K562 (cell line): Measurements from ENCODE around the gene APC2. TPM values are rescaled to one million over a fixed set of nuclear protein-coding genes. Genes with fewer than 3 reads are reported as not detected.

ENCODE experiments used
- ATAC-seq: fragments of 200-7000 bp; cut with Tn5 transposase; 3 replicates; pipeline ENCODE4 v1.9.1; 2020; ENCODE audit warnings: moderate library complexity
- BruUV-seq: library from RNA; stranded (reverse); fragments of 400-500 nt; replicated peaks from 2 replicates; lab custom pipeline; 2021; lab: Mats Ljungman, UMichigan
- CTCF ChIA-PET: fragments of 300-600 bp; formaldehyde crosslinking; extraction: SDS; loops from one replicate; lab custom pipeline; 2021; ENCODE audit warnings: low intra/inter-chr PET ratio; lab: Yijun Ruan, JAX
- POLR2A ChIA-PET: fragments of 300-600, 350-650 bp; sonication (Branson Sonifier 250); formaldehyde crosslinking; extraction: SDS; loops from one replicate; lab custom pipeline; 2021; ENCODE audit warnings: antibody characterized with exemption, inconsistent platforms; lab: Yijun Ruan, JAX
- DNase-seq, 4 experiments: peaks; one replicate each; pipeline versions ENCODE4 v3.0.0 to v3.0.0-alpha.2; 2011 to 2018; ENCODE audit warnings: low spot score in 3 of 4, mixed read lengths in 3 of 4; ENCODE audit errors: extremely low read depth in 1 of 4
- FAIRE-seq: peaks from 2 replicates; lab custom pipeline; 2011; peaks lifted over from hg19 to GRCh38; lab: Jason Lieb, UNC
- H2AFZ ChIP-seq: 2 replicates; pipeline ENCODE4 v1.6.0; 2011; ENCODE audit warnings: low read depth, low read length, control low read depth, inconsistent platforms
- H3K27ac ChIP-seq: fragments of 200-600 bp; 3 replicates; pipeline ENCODE4 v1.8.0; 2011; ENCODE audit warnings: low read depth, mild to moderate bottlenecking, control low read depth, inconsistent platforms, low read length, moderate library complexity, mixed read lengths; ENCODE audit errors: extremely low read depth
- H3K27me3 ChIP-seq, 2 experiments: fragments of 300-600 bp in 1 of 2; 2 replicates in 1 of 2; 3 replicates in 1 of 2; pipeline versions ENCODE4 v1.6.0 to v1.8.0; 2011; ENCODE audit warnings: inconsistent platforms in 2 of 2, low read length in 2 of 2, mild to moderate bottlenecking in 1 of 2, mixed read lengths in 1 of 2, moderate library complexity in 1 of 2; ENCODE audit not compliant: control insufficient read depth in 2 of 2, insufficient read depth in 2 of 2
- H3K36me3 ChIP-seq: fragments of 300-600 bp; 3 replicates; pipeline ENCODE4 v1.8.0; 2011; ENCODE audit warnings: mild to moderate bottlenecking, low read length, inconsistent platforms; ENCODE audit not compliant: control insufficient read depth, insufficient read depth
- H3K4me1 ChIP-seq, 2 experiments: fragments of 200-600 bp in 1 of 2; replicated peaks in 1 of 2; 2 replicates in 1 of 2; 3 replicates in 1 of 2; pipeline versions ENCODE4 v1.5.1 to v1.8.0; 2011; ENCODE audit warnings: inconsistent platforms in 2 of 2, low read length in 2 of 2, mild to moderate bottlenecking in 1 of 2, mixed read lengths in 1 of 2, moderate library complexity in 1 of 2; ENCODE audit not compliant: control insufficient read depth in 2 of 2, insufficient read depth in 2 of 2
- H3K4me2 ChIP-seq: 2 replicates; pipeline ENCODE4 v1.6.1; 2011; ENCODE audit warnings: low read length, control low read depth, inconsistent platforms, mixed read lengths; ENCODE audit not compliant: insufficient read depth
- H3K4me3 ChIP-seq: fragments of 200-600 bp; sonication (generic), shearing (Covaris generic); 2 replicates; pipeline ENCODE4 v1.5.1; 2016; ENCODE audit warnings: control low read depth, inconsistent platforms
- H3K79me2 ChIP-seq: fragments of 200-600 bp; 3 replicates; pipeline ENCODE4 v1.8.0; 2011; ENCODE audit warnings: low read length, inconsistent platforms; ENCODE audit not compliant: control insufficient read depth, insufficient read depth
- H3K9ac ChIP-seq, 2 experiments: 2 replicates each; pipeline versions ENCODE4 v1.6.0 to v1.6.1; 2011; ENCODE audit warnings: low read depth in 2 of 2, low read length in 2 of 2, control low read depth in 1 of 2, inconsistent platforms in 1 of 2, mild to moderate bottlenecking in 1 of 2, mixed read lengths in 1 of 2; ENCODE audit not compliant: insufficient read depth in 1 of 2
- H3K9me1 ChIP-seq: one replicate; pipeline ENCODE4 v1.6.0; 2011; ENCODE audit warnings: inconsistent platforms, mild to moderate bottlenecking, low read length, moderate library complexity; ENCODE audit not compliant: control insufficient read depth, insufficient read depth
- H3K9me3 ChIP-seq: replicated peaks from 2 replicates; pipeline ENCODE4 v1.5.1; 2011; ENCODE audit warnings: low read depth, low read length, inconsistent platforms; ENCODE audit not compliant: control insufficient read depth, insufficient read depth
- H4K20me1 ChIP-seq: replicated peaks from 2 replicates; pipeline ENCODE4 v1.6.1; 2011; ENCODE audit warnings: low read length, inconsistent platforms, mixed read lengths; ENCODE audit not compliant: control insufficient read depth, insufficient read depth
- BCL6 ChIP-seq: fragments of 250-450 bp; sonication (Bioruptor Pico); IDR thresholded peaks from 2 replicates; pipeline ENCODE4 v1.4.0; 2020
- ESRRA ChIP-seq: fragments of 450-650 bp; IDR thresholded peaks from 2 replicates; pipeline ENCODE4 v1.6.1; 2014; ENCODE audit warnings: low read depth, mild to moderate bottlenecking, moderate library complexity, borderline replicate concordance
- KAT2B ChIP-seq: IDR thresholded peaks from one replicate; pipeline ENCODE4 v1.6.1; 2012; ENCODE audit warnings: low read depth, mild to moderate bottlenecking, control low read depth, inconsistent platforms, low read length, moderate library complexity
- PCBP2 ChIP-seq: fragments of 200-400 bp; formaldehyde crosslinking; IDR thresholded peaks from 2 replicates; pipeline ENCODE4 v1.6.1; 2018; ENCODE audit warnings: low read length, low read depth, mild to moderate bottlenecking, moderate library complexity; ENCODE audit not compliant: poor library complexity, severe bottlenecking
- POLR3A ChIP-seq: IDR thresholded peaks from 2 replicates; pipeline ENCODE4 v1.6.1; 2011; ENCODE audit warnings: borderline replicate concordance, mild to moderate bottlenecking, moderate library complexity; ENCODE audit not compliant: insufficient read length, insufficient read depth; ENCODE audit errors: extremely low read depth
- PRDM10 ChIP-seq: fragments of 450-650 bp; IDR thresholded peaks from 2 replicates; pipeline ENCODE4 v1.6.1; 2018; ENCODE audit not compliant: partially characterized antibody
- RAD21 ChIP-seq, 2 experiments: fragments of 250-450 bp in 1 of 2; fragments of 450-650 bp in 1 of 2; sonication (Bioruptor Pico) in 1 of 2; formaldehyde crosslinking in 1 of 2; IDR thresholded peaks in 1 of 2; conservative IDR thresholded peaks in 1 of 2; 2 replicates each; pipeline versions ENCODE4 v1.4.0 to v1.8.0; 2020 to 2022; ENCODE audit warnings: mild to moderate bottlenecking in 2 of 2, moderate library complexity in 1 of 2
- SLC30A9 ChIP-seq: fragments of 250-450 bp; sonication (Bioruptor Pico); IDR thresholded peaks from 2 replicates; pipeline ENCODE4 v1.8.0; 2022; ENCODE audit warnings: mild to moderate bottlenecking, moderate library complexity
- SMAD4 ChIP-seq: fragments of 250-450 bp; sonication (Bioruptor Pico); conservative IDR thresholded peaks from 2 replicates; pipeline ENCODE4 v1.8.0; 2021; ENCODE audit warnings: inconsistent platforms, mild to moderate bottlenecking, moderate library complexity
- SMARCB1 ChIP-seq: IDR thresholded peaks from 2 replicates; pipeline ENCODE4 v1.6.1; 2011; ENCODE audit warnings: improper control_type of control experiment, low read depth; ENCODE audit not compliant: insufficient read length
- SOX6 ChIP-seq: fragments of 450-650 bp; IDR thresholded peaks from 2 replicates; pipeline ENCODE4 v1.6.1; 2014; ENCODE audit warnings: mild to moderate bottlenecking
- STAG1 ChIP-seq: sonication (generic); formaldehyde crosslinking; IDR thresholded peaks from 2 replicates; pipeline ENCODE4 v1.5.0; 2020; ENCODE audit warnings: missing genetic modification reagents, borderline replicate concordance
- TBP ChIP-seq: optimal IDR thresholded peaks from 2 replicates; pipeline ENCODE3; 2011; ENCODE audit warnings: low read depth, low read length, improper control_type of control experiment
- ZNF140 ChIP-seq: fragments of 250-450 bp; sonication (Bioruptor Pico); IDR thresholded peaks from 2 replicates; pipeline ENCODE4 v1.8.0; 2021; ENCODE audit warnings: moderate library complexity, mild to moderate bottlenecking, inconsistent platforms
- WGBS: fragments of 100-300 bp; shearing (Covaris generic); methylation state at CpG from one replicate; pipeline ENCODE4 v1.1.6; 2016; ENCODE audit warnings: low coverage, mixed read lengths; ENCODE audit not compliant: insufficient coverage; ENCODE audit errors: missing lambda C conversion rate; 5-methylcytosine and 5-hydroxymethylcytosine counted together
- in situ Hi-C: fragments of 300-500 bp; cut with MboI; formaldehyde crosslinking; loops from 4 replicates; pipeline ENCODE4 v1.15.0; 2018; ENCODE audit warnings: inconsistent platforms, mixed read lengths
- intact Hi-C: fragments of 100-400 bp; cut with micrococcal nuclease; formaldehyde crosslinking; loops from 2 replicates; pipeline ENCODE4 v1.14.2; 2022
- polyA plus RNA-seq, 8 experiments: library from polyadenylated mRNA; depleted of rRNA in 4 of 8; stranded (reverse) in 5 of 8; unstranded in 3 of 8; fragments of >200 nt; fragmentation: Nextera tagmentation in 2 of 8; fragmentation: Illumina TruSeq in 1 of 8; extraction: Ambion mirVana in 2 of 8; extraction: Trizol in 1 of 8; gene quantifications; 2 replicates each; pipeline versions ENCODE4 v1.2.1 to v1.2.3, GENCODE V29; 2011 to 2014; ENCODE audit warnings: inconsistent platforms in 1 of 8, missing spikeins in 1 of 8
- total RNA-seq, 7 experiments: library from RNA; depleted of rRNA in 6 of 7; stranded (reverse); fragments of >200 nt in 6 of 7; fragmentation: Illumina TruSeq in 2 of 7; extraction: Trizol in 2 of 7; gene quantifications; 2 replicates each; pipeline versions ENCODE4 v1.2.1 to v1.2.3, GENCODE V29; 2011 to 2021; ENCODE audit warnings: low replicate concordance in 1 of 7

Gene APC2
- total and polyA plus RNA-seq, 9 of the 15 experiments (the other 6 are each of a cell fraction or from before 2014, with no cell fraction given) = 0.01 to 0.40 (median 0.05) TPM; not detected in 3

- TF ChIP-seq SMARCB1 (no peak), ESRRA (peak; percentile 37; the same call in 1 of the 2 replicates), PRDM10 (peak; percentile 25), PCBP2 (no peak), BCL6 (CRISPR knock-in tag) (no peak)
These were observed 63.8 kb downstream of the APC2 start (continued) for GRCh38 chr19:1513499-1514294.

GRCh38 chr19:1514295-1514661 lies 64.4 kb downstream of the APC2 start:
- Histone ChIP-seq H3K9ac (no peak overlapping the region), H3K79me2 (peaks cover 11% of the 10 kb centered on the region; the same call in 2 of the 3 replicates), H3K36me3 (peaks cover 4% of the 10 kb centered on the region; the same call in 1 of the 3 replicates), H3K27ac (no peak overlapping the region), H3K4me3 (no peak overlapping the region), H3K4me1 (peaks cover 0 to 46% of the 10 kb centered on the region in 2 experiments), H2AFZ (no peak overlapping the region), H3K9me1 (no peaks in the 10 kb centered on the region), H3K27me3 (no peaks in the 10 kb centered on the region), H3K9me3 (peaks cover 3% of the 10 kb centered on the region), H4K20me1 (no peaks in the 10 kb centered on the region), H3K4me2 (no peak overlapping the region)
- in situ Hi-C loops = no loop called here
- DNase-seq = no peak
- TF ChIP-seq SLC30A9 = no peak
- TF ChIP-seq KAT2B = no peak
- TF ChIP-seq SMAD4 (CRISPR knock-in tag) = no peak
- TF ChIP-seq SOX6 = no peak
- TF ChIP-seq ZNF140 = no peak
- no peak for TF ChIP-seq TBP
- no peak for TF ChIP-seq POLR3A
- TF ChIP-seq STAG1 (CRISPR knock-in tag) = no peak
- TF ChIP-seq RAD21 (CRISPR knock-in tag; conservative IDR thresholded peaks at IDR 0.05 in 1 of 2, IDR thresholded peaks at IDR 0.05 in 1 of 2) = no peak
- POLR2A ChIA-PET = no interaction called here
- 27% methylated on average over 4 of the region's 10 CpGs for WGBS
- CTCF ChIA-PET = no interaction called here
- no peak for ATAC-seq
- intact Hi-C loops = loop anchor here (5.0 kb wide), 1 partner anchor 57 kb away; no protein-coding TSS in a partner anchor
- BruUV-seq = no TSS peak
- FAIRE-seq = no peak
